ENCODE results near the gene FDX1. TPM values are rescaled to one million over a fixed set of nuclear protein-coding genes. Genes with fewer than 3 reads are reported as not detected.

The FDX1 gene
- total and polyA plus RNA-seq, 2 experiments from 2014 or later = 42.5 to 45.4 TPM

DNA sequence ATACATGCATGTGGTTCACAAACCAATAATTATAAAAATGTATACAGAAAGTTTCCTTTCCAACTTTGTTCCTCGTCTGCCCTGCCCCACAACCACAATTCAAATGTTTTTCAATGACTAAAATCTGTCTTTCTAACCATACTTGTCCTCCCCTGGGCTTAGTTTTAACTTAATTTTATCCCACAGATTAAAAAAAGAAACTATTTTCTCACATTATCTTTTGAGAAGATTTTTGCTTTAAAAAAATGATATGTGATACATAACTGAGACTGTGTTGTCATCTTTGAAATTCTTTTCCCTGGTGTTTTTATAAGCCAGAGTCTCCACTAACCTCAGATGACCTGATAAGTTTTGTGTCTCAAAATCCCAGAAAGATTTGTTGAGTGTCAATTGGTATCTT is 79.0 kb downstream of the FDX1 start:
- Histone ChIP-seq H3K9me3 (ENCODE audit: low read depth) (no peaks in the 10 kb centered on the region), H3K4me1 (ENCODE audit: insufficient read depth) (peaks cover 6% of the 10 kb centered on the region), H3K9me2 (replicated peaks; ENCODE audit: insufficient read depth) (no peaks in the 10 kb centered on the region), H3K27ac (no peak overlapping the region), H4K20me1 (ENCODE audit: insufficient read depth, poor library complexity, severe bottlenecking) (no peaks in the 10 kb centered on the region), H3K4me2 (no peak overlapping the region), H3K4me3 (no peak overlapping the region), H3K79me2 (no peaks in the 10 kb centered on the region), H3K27me3 (no peaks in the 10 kb centered on the region), H2AFZ (no peak overlapping the region), H3K36me3 (replicated peaks; ENCODE audit: insufficient read depth, low read depth) (no peaks in the 10 kb centered on the region)
- 81% methylated on average over 1 of the region's 1 CpG for WGBS (ENCODE audit: low lambda C conversion rate, missing lambda C conversion rate)
- TF ChIP-seq, protein P1, sequence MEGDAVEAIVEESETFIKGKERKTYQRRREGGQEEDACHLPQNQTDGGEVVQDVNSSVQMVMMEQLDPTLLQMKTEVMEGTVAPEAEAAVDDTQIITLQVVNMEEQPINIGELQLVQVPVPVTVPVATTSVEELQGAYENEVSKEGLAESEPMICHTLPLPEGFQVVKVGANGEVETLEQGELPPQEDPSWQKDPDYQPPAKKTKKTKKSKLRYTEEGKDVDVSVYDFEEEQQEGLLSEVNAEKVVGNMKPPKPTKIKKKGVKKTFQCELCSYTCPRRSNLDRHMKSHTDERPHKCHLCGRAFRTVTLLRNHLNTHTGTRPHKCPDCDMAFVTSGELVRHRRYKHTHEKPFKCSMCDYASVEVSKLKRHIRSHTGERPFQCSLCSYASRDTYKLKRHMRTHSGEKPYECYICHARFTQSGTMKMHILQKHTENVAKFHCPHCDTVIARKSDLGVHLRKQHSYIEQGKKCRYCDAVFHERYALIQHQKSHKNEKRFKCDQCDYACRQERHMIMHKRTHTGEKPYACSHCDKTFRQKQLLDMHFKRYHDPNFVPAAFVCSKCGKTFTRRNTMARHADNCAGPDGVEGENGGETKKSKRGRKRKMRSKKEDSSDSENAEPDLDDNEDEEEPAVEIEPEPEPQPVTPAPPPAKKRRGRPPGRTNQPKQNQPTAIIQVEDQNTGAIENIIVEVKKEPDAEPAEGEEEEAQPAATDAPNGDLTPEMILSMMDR (IDR thresholded peaks at IDR 0.05; ENCODE audit: poor library complexity) = no peak
- no peak for TF ChIP-seq EZH2phosphoT487 (IDR thresholded peaks at IDR 0.05; ENCODE audit: low read depth, severe bottlenecking, unreplicated experiment)
- TF ChIP-seq EZH2 (IDR thresholded peaks at IDR 0.05; ENCODE audit: borderline replicate concordance) = no peak
- DNase-seq (ENCODE audit: low spot score) = no peak

DNA sequence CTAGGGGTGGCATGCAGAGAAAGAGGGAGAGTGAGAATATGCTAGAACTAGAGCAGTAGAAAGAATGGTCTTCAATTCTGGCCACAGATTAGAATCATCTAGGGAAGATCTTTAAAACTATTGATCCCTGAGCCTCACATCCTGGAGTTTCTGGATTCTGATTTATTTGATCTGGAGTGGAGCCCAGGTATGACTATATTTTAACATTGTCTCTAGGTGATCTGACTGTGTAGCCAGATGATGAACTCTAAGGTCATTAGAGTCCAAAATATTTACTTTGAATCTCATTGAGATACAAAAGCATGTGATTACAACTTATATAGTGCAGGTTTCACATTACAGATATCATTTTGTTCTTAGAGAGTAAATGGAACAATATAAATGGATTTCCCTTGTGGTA is 79.7 kb downstream of the FDX1 start:
- no peaks in the 10 kb centered on the region for H3K27me3 ChIP-seq
- H3K27ac ChIP-seq = no peak overlapping the region
- H3K79me2 ChIP-seq = no peaks in the 10 kb centered on the region
- no peak overlapping the region for H3K4me3 ChIP-seq
- peaks cover 12% of the 10 kb centered on the region for H3K4me1 ChIP-seq (ENCODE audit: insufficient read depth)
- TF ChIP-seq, protein P1 (IDR thresholded peaks at IDR 0.05; ENCODE audit: poor library complexity) = no peak
- no peak for TF ChIP-seq EZH2phosphoT487 (IDR thresholded peaks at IDR 0.05; ENCODE audit: low read depth, severe bottlenecking, unreplicated experiment)
- TF ChIP-seq EZH2 (IDR thresholded peaks at IDR 0.05; ENCODE audit: borderline replicate concordance) = no peak
- no peaks in the 10 kb centered on the region for H3K9me2 ChIP-seq (replicated peaks; ENCODE audit: insufficient read depth)
- no peak overlapping the region for H3K4me2 ChIP-seq
- no peaks in the 10 kb centered on the region for H4K20me1 ChIP-seq (ENCODE audit: insufficient read depth, poor library complexity, severe bottlenecking)
- DNase-seq (ENCODE audit: low spot score) = no peak
- no peak overlapping the region for H2AFZ ChIP-seq
- H3K36me3 ChIP-seq (replicated peaks; ENCODE audit: insufficient read depth, low read depth) = no peaks in the 10 kb centered on the region
- no peaks in the 10 kb centered on the region for H3K9me3 ChIP-seq (ENCODE audit: low read depth)

DNA sequence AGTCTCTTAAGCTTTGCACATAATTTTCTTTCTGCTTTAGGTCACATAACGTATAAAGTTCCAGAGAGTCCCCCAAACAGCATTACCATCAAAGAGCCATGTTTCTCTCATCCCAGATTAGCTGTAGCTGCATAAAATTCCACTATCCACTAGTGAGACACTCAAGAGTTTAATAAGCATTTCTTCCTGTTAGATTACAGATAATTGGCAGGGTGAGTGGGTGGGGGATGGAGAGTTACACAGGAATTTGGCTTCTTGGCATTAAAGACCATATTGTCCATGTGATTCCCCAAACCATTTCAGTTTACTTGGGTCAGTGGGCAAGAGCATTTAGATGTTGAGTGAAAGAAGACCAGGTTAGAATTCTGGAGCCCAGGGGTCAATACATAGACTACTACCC is 82.3 kb downstream of the FDX1 start:
- no peaks in the 10 kb centered on the region for H3K79me2 ChIP-seq
- H3K4me2 ChIP-seq = no peak overlapping the region
- no peak overlapping the region for H3K27ac ChIP-seq
- WGBS (ENCODE audit: low lambda C conversion rate, missing lambda C conversion rate) = 53% methylated on average over 1 of the region's 1 CpG
- H3K9me2 ChIP-seq (replicated peaks; ENCODE audit: insufficient read depth) = no peaks in the 10 kb centered on the region
- H3K27me3 ChIP-seq = no peaks in the 10 kb centered on the region
- H2AFZ ChIP-seq = no peak overlapping the region
- no peak overlapping the region for H3K4me3 ChIP-seq
- no peak for DNase-seq (ENCODE audit: low spot score)
- no peaks in the 10 kb centered on the region for H4K20me1 ChIP-seq (ENCODE audit: insufficient read depth, poor library complexity, severe bottlenecking)
- no peaks in the 10 kb centered on the region for H3K9me3 ChIP-seq (ENCODE audit: low read depth)
- H3K36me3 ChIP-seq (replicated peaks; ENCODE audit: insufficient read depth, low read depth) = no peaks in the 10 kb centered on the region
- TF ChIP-seq, protein P1 (IDR thresholded peaks at IDR 0.05; ENCODE audit: poor library complexity) = no peak
- no peak for TF ChIP-seq EZH2 (IDR thresholded peaks at IDR 0.05; ENCODE audit: borderline replicate concordance)
- TF ChIP-seq EZH2phosphoT487 (IDR thresholded peaks at IDR 0.05; ENCODE audit: low read depth, severe bottlenecking, unreplicated experiment) = no peak
- peaks cover 12% of the 10 kb centered on the region for H3K4me1 ChIP-seq (ENCODE audit: insufficient read depth)

DNA sequence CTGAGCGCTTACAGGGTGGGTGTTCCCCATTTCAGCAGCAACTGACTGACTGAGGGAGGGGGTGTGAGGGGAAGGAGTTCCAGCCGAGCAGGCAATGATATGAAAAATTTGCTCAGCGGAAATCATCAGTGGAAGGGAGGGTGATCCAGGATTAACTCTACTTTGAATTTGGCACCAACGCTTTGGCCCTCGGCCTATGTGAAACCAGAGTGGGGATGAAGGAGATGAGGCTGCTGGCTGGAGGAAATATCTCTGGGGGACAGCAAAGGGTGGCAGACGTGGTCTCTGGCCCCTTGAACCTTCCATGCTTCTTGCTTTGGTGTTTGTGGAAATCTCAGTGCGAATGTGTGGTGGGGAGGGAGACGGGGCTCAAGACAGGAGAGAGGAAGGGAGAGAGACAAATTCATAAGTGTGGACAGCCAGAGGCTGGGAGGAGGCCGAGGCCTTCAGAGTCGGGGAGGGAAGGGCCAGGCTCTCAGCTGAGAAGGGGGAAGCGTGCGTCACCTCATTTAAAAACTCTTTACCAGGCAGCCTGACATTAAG is 83.6 kb downstream of the FDX1 start:
- Histone ChIP-seq H3K79me2 (no peaks in the 10 kb centered on the region), H2AFZ (no peak overlapping the region), H3K27ac (peak overlapping the region; percentile 78), H3K4me3 (no peak overlapping the region), H3K9me2 (replicated peaks; ENCODE audit: insufficient read depth) (no peaks in the 10 kb centered on the region), H3K4me2 (peak overlapping the region; percentile 44), H3K27me3 (no peaks in the 10 kb centered on the region), H3K9me3 (ENCODE audit: low read depth) (no peaks in the 10 kb centered on the region), H3K36me3 (replicated peaks; ENCODE audit: insufficient read depth, low read depth) (no peaks in the 10 kb centered on the region), H4K20me1 (ENCODE audit: insufficient read depth, poor library complexity, severe bottlenecking) (no peaks in the 10 kb centered on the region), H3K4me1 (ENCODE audit: insufficient read depth) (peaks cover 12% of the 10 kb centered on the region)
- TF ChIP-seq, protein P1 (IDR thresholded peaks at IDR 0.05; ENCODE audit: poor library complexity) = no peak
- TF ChIP-seq EZH2phosphoT487 (IDR thresholded peaks at IDR 0.05; ENCODE audit: low read depth, severe bottlenecking, unreplicated experiment) = no peak
- no peak for TF ChIP-seq EZH2 (IDR thresholded peaks at IDR 0.05; ENCODE audit: borderline replicate concordance)
- WGBS (ENCODE audit: low lambda C conversion rate, missing lambda C conversion rate) = 79% methylated on average over 11 of the region's 12 CpGs
- DNase-seq (ENCODE audit: low spot score) = peak; percentile 24

Data from hepatocyte (in vitro differentiated cells).